22Rv1 (cell line): ENCODE measurements around the gene KREMEN2.

ENCODE experiments used
- CTCF ChIP-seq: fragments of 450-650 bp; IDR thresholded peaks from 2 replicates; pipeline ENCODE4 v1.5.1; 2017; ENCODE audit warnings: mild to moderate bottlenecking
- ZFX ChIP-seq: fragments of 450-650 bp; IDR thresholded peaks from 2 replicates; pipeline ENCODE4 v1.6.1; 2017; ENCODE audit warnings: antibody characterized with exemption, borderline replicate concordance

- TF ChIP-seq CTCF (no peak), ZFX (no peak)
Measured at GRCh38 chr16:2926650-2926999, 37.5 kb upstream of the KREMEN2 start.
